ENCODE results near the gene CACNA2D2. TPM values are rescaled to one million over a fixed set of nuclear protein-coding genes. Genes with fewer than 3 reads are reported as not detected.
A peak's percentile ranks its signal among the peaks of the same experiment; 100 is the strongest.

CACNA2D2 gene
- total and polyA plus RNA-seq, 2 of the 13 experiments (the other 11 are each of a cell fraction or from before 2014, with no cell fraction given): not detected

DNA sequence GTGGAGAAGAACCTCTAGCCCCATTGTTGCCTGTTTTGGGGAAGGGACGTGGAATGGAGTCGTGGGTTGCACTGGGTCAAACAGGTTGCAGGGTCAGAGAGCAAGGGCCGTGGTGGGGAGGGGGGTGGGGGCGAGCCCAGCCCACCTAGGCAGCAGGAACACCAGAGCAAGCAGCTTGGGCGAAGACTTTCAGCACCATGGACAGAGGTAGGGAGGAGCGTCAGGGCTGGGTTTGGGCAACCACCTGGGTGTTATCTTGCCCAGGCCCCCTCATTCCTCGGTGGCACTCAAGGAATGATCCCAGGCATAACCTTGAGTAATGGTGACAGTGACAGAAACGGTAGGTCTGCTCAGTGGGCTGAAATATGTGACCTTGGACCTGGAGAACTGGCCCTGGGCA, 98.2 kb downstream of the CACNA2D2 start (continued):
- no peak for TF ChIP-seq HOXD1 (CRISPR knock-in tag; IDR thresholded peaks at IDR 0.05)
- no peak for TF ChIP-seq ZEB1 (IDR thresholded peaks at IDR 0.05; ENCODE audit: insufficient replicate concordance, low read depth)
- TF ChIP-seq TCF7 (IDR thresholded peaks at IDR 0.05; ENCODE audit: low read depth): no peak
- no peak for TF ChIP-seq ZNF12 (CRISPR knock-in tag; IDR thresholded peaks at IDR 0.05)
- no peak for TF ChIP-seq FOXO1 (CRISPR knock-in tag; IDR thresholded peaks at IDR 0.05)
- TF ChIP-seq NCOA5 (CRISPR knock-in tag; IDR thresholded peaks at IDR 0.05): no peak
- no peak for TF ChIP-seq HNRNPK (IDR thresholded peaks at IDR 0.05; ENCODE audit: low read depth, low read length, poor library complexity, severe bottlenecking)
- no peak for TF ChIP-seq NFE2L2 (IDR thresholded peaks at IDR 0.05; ENCODE audit: low read length)
- TF ChIP-seq ZSCAN21 (CRISPR knock-in tag; IDR thresholded peaks at IDR 0.05; ENCODE audit: borderline replicate concordance): peak; percentile 55; the same call in 1 of the 2 replicates
- TF ChIP-seq SKIL (CRISPR knock-in tag; IDR thresholded peaks at IDR 0.05; ENCODE audit: borderline replicate concordance): no peak
- TF ChIP-seq, protein P1, sequence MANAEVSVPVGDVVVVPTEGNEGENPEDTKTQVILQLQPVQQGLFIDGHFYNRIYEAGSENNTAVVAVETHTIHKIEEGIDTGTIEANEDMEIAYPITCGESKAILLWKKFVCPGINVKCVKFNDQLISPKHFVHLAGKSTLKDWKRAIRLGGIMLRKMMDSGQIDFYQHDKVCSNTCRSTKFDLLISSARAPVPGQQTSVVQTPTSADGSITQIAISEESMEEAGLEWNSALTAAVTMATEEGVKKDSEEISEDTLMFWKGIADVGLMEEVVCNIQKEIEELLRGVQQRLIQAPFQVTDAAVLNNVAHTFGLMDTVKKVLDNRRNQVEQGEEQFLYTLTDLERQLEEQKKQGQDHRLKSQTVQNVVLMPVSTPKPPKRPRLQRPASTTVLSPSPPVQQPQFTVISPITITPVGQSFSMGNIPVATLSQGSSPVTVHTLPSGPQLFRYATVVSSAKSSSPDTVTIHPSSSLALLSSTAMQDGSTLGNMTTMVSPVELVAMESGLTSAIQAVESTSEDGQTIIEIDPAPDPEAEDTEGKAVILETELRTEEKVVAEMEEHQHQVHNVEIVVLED (CRISPR knock-in tag; IDR thresholded peaks at IDR 0.05; ENCODE audit: borderline replicate concordance): no peak
- TF ChIP-seq, protein P2, sequence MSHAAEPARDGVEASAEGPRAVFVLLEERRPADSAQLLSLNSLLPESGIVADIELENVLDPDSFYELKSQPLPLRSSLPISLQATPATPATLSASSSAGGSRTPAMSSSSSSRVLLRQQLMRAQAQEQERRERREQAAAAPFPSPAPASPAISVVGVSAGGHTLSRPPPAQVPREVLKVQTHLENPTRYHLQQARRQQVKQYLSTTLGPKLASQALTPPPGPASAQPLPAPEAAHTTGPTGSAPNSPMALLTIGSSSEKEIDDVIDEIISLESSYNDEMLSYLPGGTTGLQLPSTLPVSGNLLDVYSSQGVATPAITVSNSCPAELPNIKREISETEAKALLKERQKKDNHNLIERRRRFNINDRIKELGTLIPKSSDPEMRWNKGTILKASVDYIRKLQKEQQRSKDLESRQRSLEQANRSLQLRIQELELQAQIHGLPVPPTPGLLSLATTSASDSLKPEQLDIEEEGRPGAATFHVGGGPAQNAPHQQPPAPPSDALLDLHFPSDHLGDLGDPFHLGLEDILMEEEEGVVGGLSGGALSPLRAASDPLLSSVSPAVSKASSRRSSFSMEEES (CRISPR knock-in tag; IDR thresholded peaks at IDR 0.05): no peak
- no peak for TF ChIP-seq TOE1 (CRISPR knock-in tag; IDR thresholded peaks at IDR 0.05)
- 0 out of 2 replicates have a peak, but pooled peaks have one; percentile 19 for TF ChIP-seq ZNF331 (CRISPR knock-in tag; IDR thresholded peaks at IDR 0.05)
- no peak for TF ChIP-seq ADNP (CRISPR knock-in tag; IDR thresholded peaks at IDR 0.05)
- 0 out of 2 replicates have a peak, but pooled peaks have one; percentile 38 for TF ChIP-seq NFKB2 (CRISPR knock-in tag; IDR thresholded peaks at IDR 0.05; ENCODE audit: borderline replicate concordance)
- TF ChIP-seq, protein P3, sequence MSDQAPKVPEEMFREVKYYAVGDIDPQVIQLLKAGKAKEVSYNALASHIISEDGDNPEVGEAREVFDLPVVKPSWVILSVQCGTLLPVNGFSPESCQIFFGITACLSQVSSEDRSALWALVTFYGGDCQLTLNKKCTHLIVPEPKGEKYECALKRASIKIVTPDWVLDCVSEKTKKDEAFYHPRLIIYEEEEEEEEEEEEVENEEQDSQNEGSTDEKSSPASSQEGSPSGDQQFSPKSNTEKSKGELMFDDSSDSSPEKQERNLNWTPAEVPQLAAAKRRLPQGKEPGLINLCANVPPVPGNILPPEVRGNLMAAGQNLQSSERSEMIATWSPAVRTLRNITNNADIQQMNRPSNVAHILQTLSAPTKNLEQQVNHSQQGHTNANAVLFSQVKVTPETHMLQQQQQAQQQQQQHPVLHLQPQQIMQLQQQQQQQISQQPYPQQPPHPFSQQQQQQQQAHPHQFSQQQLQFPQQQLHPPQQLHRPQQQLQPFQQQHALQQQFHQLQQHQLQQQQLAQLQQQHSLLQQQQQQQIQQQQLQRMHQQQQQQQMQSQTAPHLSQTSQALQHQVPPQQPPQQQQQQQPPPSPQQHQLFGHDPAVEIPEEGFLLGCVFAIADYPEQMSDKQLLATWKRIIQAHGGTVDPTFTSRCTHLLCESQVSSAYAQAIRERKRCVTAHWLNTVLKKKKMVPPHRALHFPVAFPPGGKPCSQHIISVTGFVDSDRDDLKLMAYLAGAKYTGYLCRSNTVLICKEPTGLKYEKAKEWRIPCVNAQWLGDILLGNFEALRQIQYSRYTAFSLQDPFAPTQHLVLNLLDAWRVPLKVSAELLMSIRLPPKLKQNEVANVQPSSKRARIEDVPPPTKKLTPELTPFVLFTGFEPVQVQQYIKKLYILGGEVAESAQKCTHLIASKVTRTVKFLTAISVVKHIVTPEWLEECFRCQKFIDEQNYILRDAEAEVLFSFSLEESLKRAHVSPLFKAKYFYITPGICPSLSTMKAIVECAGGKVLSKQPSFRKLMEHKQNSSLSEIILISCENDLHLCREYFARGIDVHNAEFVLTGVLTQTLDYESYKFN (CRISPR knock-in tag; conservative IDR thresholded peaks at IDR 0.05): no peak
- TF ChIP-seq ZNF33B (CRISPR knock-in tag; IDR thresholded peaks at IDR 0.05): no peak
- no peak for TF ChIP-seq ZNF138 (CRISPR knock-in tag; IDR thresholded peaks at IDR 0.05; ENCODE audit: low read depth)
- TF ChIP-seq GABPA (IDR thresholded peaks at IDR 0.05; ENCODE audit: low read depth, low read length): no peak
- no peak for TF ChIP-seq GABPA (CRISPR knock-in tag; IDR thresholded peaks at IDR 0.05; ENCODE audit: low read depth)
- peak; percentile 35; the same call in 1 of the 2 replicates for TF ChIP-seq ZNF891 (CRISPR knock-in tag; IDR thresholded peaks at IDR 0.05)
- no peak for TF ChIP-seq GABPB1 (CRISPR knock-in tag; IDR thresholded peaks at IDR 0.05)
- no peak for TF ChIP-seq ZNF121 (CRISPR knock-in tag; IDR thresholded peaks at IDR 0.05)

All from HepG2 (cell line).